H1 (cell line): ENCODE results near the gene NUP98. TPM values are rescaled to one million over a fixed set of nuclear protein-coding genes. Genes with fewer than 3 reads are reported as not detected.

Experiments used
- CTCF ChIA-PET: fragments of 300-600 bp; sonication (Branson Sonifier 250); formaldehyde crosslinking; loops from one replicate; lab custom pipeline; 2021; ENCODE audit not compliant: partially characterized antibody; lab: Charles Lee
- POLR2A ChIA-PET: fragments of 300-600 bp; sonication (Branson Sonifier 250); formaldehyde crosslinking; loops from one replicate; lab custom pipeline; 2021; ENCODE audit warnings: inconsistent platforms; ENCODE audit not compliant: partially characterized antibody; lab: Charles Lee
- DNase-seq, 2 experiments: peaks; one replicate each; pipeline versions ENCODE4 v3.0.0 to v3.0.0-alpha.2; 2010 to 2022; ENCODE audit warnings: low spot score in 2 of 2, low read depth in 1 of 2, mixed read lengths in 1 of 2
- FAIRE-seq: peaks from 2 replicates; lab custom pipeline; 2011; peaks lifted over from hg19 to GRCh38; lab: Jason Lieb, UNC
- H2AFZ ChIP-seq: 2 replicates; pipeline ENCODE4 v1.8.1; 2012; ENCODE audit warnings: low read length, inconsistent platforms
- H2AK5ac ChIP-seq: 2 replicates; pipeline ENCODE4 v1.6.1; 2013; ENCODE audit warnings: low read depth, low read length
- H2BK120ac ChIP-seq: replicated peaks from 2 replicates; pipeline ENCODE3; 2013; ENCODE audit warnings: low read depth, low read length, inconsistent platforms
- H2BK12ac ChIP-seq: 2 replicates; pipeline ENCODE4 v1.6.1; 2013; ENCODE audit warnings: low read depth, low read length
- H2BK15ac ChIP-seq: 2 replicates; pipeline ENCODE4 v1.6.1; 2013; ENCODE audit warnings: low read length
- H2BK20ac ChIP-seq: 2 replicates; pipeline ENCODE4 v1.6.1; 2013; ENCODE audit warnings: low read length
- H2BK5ac ChIP-seq: 2 replicates; pipeline ENCODE4 v1.6.1; 2013; ENCODE audit warnings: low read depth, low read length
- H3K14ac ChIP-seq: 2 replicates; pipeline ENCODE4 v1.6.1; 2013; ENCODE audit warnings: inconsistent platforms; ENCODE audit not compliant: insufficient read length
- H3K18ac ChIP-seq: 2 replicates; pipeline ENCODE4 v1.6.1; 2013; ENCODE audit warnings: low read length; ENCODE audit errors: extremely low read depth
- H3K23ac ChIP-seq: 2 replicates; pipeline ENCODE4 v1.6.1; 2013; ENCODE audit warnings: inconsistent platforms; ENCODE audit not compliant: insufficient read length
- H3K23me2 ChIP-seq: 2 replicates; pipeline ENCODE4 v1.6.1; 2013; ENCODE audit warnings: low read depth, low read length
- H3K27ac ChIP-seq: 2 replicates; pipeline ENCODE4 v1.6.1; 2011; ENCODE audit warnings: low read depth, low read length, inconsistent platforms
- H3K27me3 ChIP-seq, 4 experiments: replicated peaks in 1 of 4; 1 replicate in 1 of 4; 2 replicates in 3 of 4; pipeline versions ENCODE4 v1.6.1 to v1.8.1; 2011 to 2013; ENCODE audit warnings: low read length in 3 of 4, mild to moderate bottlenecking in 3 of 4, inconsistent platforms in 2 of 4, mixed read lengths in 2 of 4, moderate library complexity in 1 of 4; ENCODE audit not compliant: control insufficient read depth in 3 of 4, insufficient read depth in 3 of 4; ENCODE audit errors: extremely low read depth in 1 of 4
- H3K36me3 ChIP-seq, 4 experiments: 2 replicates each; pipeline versions ENCODE4 v1.6.1 to v1.8.1; 2011 to 2013; ENCODE audit warnings: mild to moderate bottlenecking in 4 of 4, low read length in 3 of 4, moderate library complexity in 2 of 4, control low read depth in 1 of 4, inconsistent platforms in 1 of 4; ENCODE audit not compliant: insufficient read depth in 4 of 4, control insufficient read depth in 2 of 4
- H3K4ac ChIP-seq: replicated peaks from 2 replicates; pipeline ENCODE3; 2013; ENCODE audit warnings: low read length, low read depth, mixed read lengths, inconsistent platforms; ENCODE audit not compliant: insufficient read length
- H3K4me1 ChIP-seq, 4 experiments: replicated peaks in 1 of 4; 1 replicate in 1 of 4; 2 replicates in 3 of 4; pipeline versions ENCODE4 v1.6.1 to v1.8.1; 2011 to 2013; ENCODE audit warnings: low read length in 3 of 4, inconsistent platforms in 2 of 4, mixed read lengths in 1 of 4; ENCODE audit not compliant: insufficient read depth in 4 of 4, control insufficient read depth in 3 of 4
- H3K4me2 ChIP-seq, 2 experiments: 2 replicates each; pipeline versions ENCODE4 v1.6.1 to v1.8.1; 2011 to 2013; ENCODE audit warnings: low read depth in 2 of 2, low read length in 2 of 2, control low read depth in 1 of 2, inconsistent platforms in 1 of 2, mild to moderate bottlenecking in 1 of 2; ENCODE audit not compliant: insufficient read depth in 1 of 2
- H3K4me3 ChIP-seq, 4 experiments: fragments of 200-600, 300-600 bp in 1 of 4; sonication (generic), shearing (Covaris generic), sonication (Bioruptor Twin) in 1 of 4; 2 replicates each; pipeline versions ENCODE4 v1.5.1 to v1.8.1; 2011 to 2016; ENCODE audit warnings: low read length in 4 of 4, low read depth in 3 of 4, control low read depth in 2 of 4, inconsistent platforms in 2 of 4, mild to moderate bottlenecking in 2 of 4, mixed read lengths in 1 of 4, moderate library complexity in 1 of 4; ENCODE audit not compliant: insufficient read depth in 2 of 4; ENCODE audit errors: extremely low read depth in 1 of 4
- H3K56ac ChIP-seq: replicated peaks from 2 replicates; pipeline ENCODE3; 2013; ENCODE audit warnings: low read depth, mild to moderate bottlenecking, mixed read lengths, low read length, inconsistent platforms; ENCODE audit not compliant: insufficient read length
- H3K79me1 ChIP-seq: 2 replicates; pipeline ENCODE4 v1.6.1; 2013; ENCODE audit warnings: low read depth, low read length, control low read depth
- H3K79me2 ChIP-seq, 2 experiments: 2 replicates each; pipeline versions ENCODE4 v1.6.1 to v1.8.1; 2012 to 2013; ENCODE audit warnings: low read length in 2 of 2, mild to moderate bottlenecking in 2 of 2, inconsistent platforms in 1 of 2; ENCODE audit not compliant: insufficient read depth in 2 of 2, control insufficient read depth in 1 of 2
- H3K9ac ChIP-seq, 4 experiments: replicated peaks in 1 of 4; 1 replicate in 1 of 4; 2 replicates in 3 of 4; pipeline versions ENCODE4 v1.6.1 to v1.8.1; 2011 to 2013; ENCODE audit warnings: low read depth in 3 of 4, low read length in 3 of 4, control low read depth in 2 of 4, mild to moderate bottlenecking in 2 of 4, moderate library complexity in 2 of 4, inconsistent platforms in 1 of 4; ENCODE audit errors: extremely low read depth in 1 of 4
- H3K9me3 ChIP-seq, 2 experiments: 2 replicates each; pipeline versions ENCODE4 v1.6.1 to v1.8.1; 2012 to 2013; ENCODE audit warnings: mild to moderate bottlenecking in 2 of 2, moderate library complexity in 2 of 2, control low read depth in 1 of 2, inconsistent platforms in 1 of 2, low read depth in 1 of 2, low read length in 1 of 2, mixed read lengths in 1 of 2; ENCODE audit not compliant: insufficient read depth in 2 of 2
- H4K20me1 ChIP-seq, 2 experiments: replicated peaks in 1 of 2; 2 replicates each; pipeline versions ENCODE3 to v1.8.1; 2011 to 2013; ENCODE audit warnings: inconsistent platforms in 2 of 2, low read length in 2 of 2, mild to moderate bottlenecking in 1 of 2; ENCODE audit not compliant: insufficient read depth in 2 of 2, control insufficient read depth in 1 of 2
- H4K5ac ChIP-seq: 2 replicates; pipeline ENCODE4 v1.6.1; 2013; ENCODE audit warnings: low read length, low read depth, mixed read lengths, inconsistent platforms; ENCODE audit not compliant: insufficient read length
- H4K8ac ChIP-seq: 2 replicates; pipeline ENCODE4 v1.8.0; 2013; ENCODE audit warnings: mild to moderate bottlenecking, moderate library complexity, low read length, inconsistent platforms; ENCODE audit not compliant: insufficient read depth; ENCODE audit errors: extremely low read depth
- H4K91ac ChIP-seq: replicated peaks from 2 replicates; pipeline ENCODE3; 2013; ENCODE audit warnings: low read length, mixed read lengths, inconsistent platforms; ENCODE audit not compliant: insufficient read length
- EP300 ChIP-seq, 2 experiments: IDR thresholded peaks; 1 replicate in 1 of 2; 2 replicates in 1 of 2; pipeline ENCODE4 v1.6.1; 2011 to 2012; ENCODE audit warnings: low read depth in 2 of 2, low read length in 2 of 2, mild to moderate bottlenecking in 2 of 2, borderline replicate concordance in 1 of 2, inconsistent platforms in 1 of 2, moderate library complexity in 1 of 2
- PHF8 ChIP-seq: fragments of 200-600 bp; sonication (generic); conservative IDR thresholded peaks from 2 replicates; pipeline ENCODE4 v1.7.1; 2012; ENCODE audit warnings: low read depth, mild to moderate bottlenecking, inconsistent platforms, low read length, moderate library complexity
- SP2 ChIP-seq: IDR thresholded peaks from 2 replicates; pipeline ENCODE4 v1.6.1; 2012; ENCODE audit warnings: mild to moderate bottlenecking, low read length, inconsistent platforms
- WGBS, 2 experiments: shearing (Covaris generic) in 1 of 2; methylation state at CpG; one replicate each; pipeline versions ENCODE4 v1.1.6 to v1.1.7; 2013 to 2015; ENCODE audit warnings: low lambda C conversion rate in 2 of 2, mixed read lengths in 2 of 2, inconsistent platforms in 1 of 2, low coverage in 1 of 2, missing lambda C conversion rate in 1 of 2; ENCODE audit not compliant: insufficient replicate concordance in 2 of 2, insufficient coverage in 1 of 2, insufficient read length in 1 of 2; ENCODE audit errors: extremely low coverage in 1 of 2, missing lambda C conversion rate in 1 of 2; 5-methylcytosine and 5-hydroxymethylcytosine counted together
- polyA plus RNA-seq, 7 experiments: library from polyadenylated mRNA; depleted of rRNA in 3 of 7; stranded (reverse) in 5 of 7; unstranded in 2 of 7; fragments of >200 nt in 5 of 7; fragments of 200-250 nt in 2 of 7; gene quantifications; 1 replicate in 5 of 7; 2 replicates in 1 of 7; 4 replicates in 1 of 7; pipeline versions ENCODE4 v1.2.1 to v1.2.3, GENCODE V29; 2011 to 2013; ENCODE audit warnings: missing spikeins in 2 of 7, mixed read lengths in 2 of 7
- total RNA-seq: library from RNA; stranded (reverse); fragmentation: NEBNext Ultra II Directional; extraction: Animal tissue kit (Norgen Biotek cat#: 25700); gene quantifications from 2 replicates; pipeline ENCODE4 v1.2.1, GENCODE V29; 2021

Gene NUP98
- total and polyA plus RNA-seq, 2 of the 8 experiments (the other 6 are each of a cell fraction or from before 2014, with no cell fraction given): 98.6 to 261 TPM

- H3K4ac ChIP-seq: no peak overlapping the region
- H4K91ac ChIP-seq: no peak overlapping the region
- H3K14ac ChIP-seq: no peak overlapping the region
- peaks cover 0 to 10% (median 1%) of the 10 kb centered on the region in 4 experiments; a peak in 4 of 7 replicates for H3K4me1 ChIP-seq
- H3K4me3 ChIP-seq: no peak overlapping the region
- no peak overlapping the region for H3K56ac ChIP-seq
- H3K18ac ChIP-seq: no peak overlapping the region
- FAIRE-seq (no peak), DNase-seq (no peak)
- ChIA-PET POLR2A (no interaction called here), CTCF (no interaction called here)
- no peak overlapping the region for H2AFZ ChIP-seq
- H3K9me3 ChIP-seq: no peaks in the 10 kb centered on the region
- H2BK15ac ChIP-seq: no peak overlapping the region
- H3K27ac ChIP-seq: no peak overlapping the region
- H2BK20ac ChIP-seq: no peak overlapping the region
- no peaks in the 10 kb centered on the region; the same call in 1 of the 2 replicates for H3K79me1 ChIP-seq
- no peak overlapping the region for H2AK5ac ChIP-seq
- no peak overlapping the region for H4K8ac ChIP-seq
- H4K5ac ChIP-seq: no peak overlapping the region
- no peak overlapping the region for H2BK12ac ChIP-seq
- no peak overlapping the region for H2BK5ac ChIP-seq
- WGBS, 2 experiments: 81% methylated on average over 2 of the region's 2 CpGs; no CpG with 5 or more reads in 1 of the 2 experiments
- H3K27me3 ChIP-seq: no peaks in the 10 kb centered on the region
- no peak overlapping the region for H3K9ac ChIP-seq
- H3K36me3 ChIP-seq: peaks cover 22 to 67% (median 42%) of the 10 kb centered on the region in 4 experiments
- no peak overlapping the region for H2BK120ac ChIP-seq
- peaks cover 0 to 11% of the 10 kb centered on the region in 2 experiments; a peak in 1 of 4 replicates for H3K79me2 ChIP-seq
- H3K4me2 ChIP-seq: no peak overlapping the region
- H4K20me1 ChIP-seq: peaks cover 0 to 1% of the 10 kb centered on the region in 2 experiments
- H3K23me2 ChIP-seq: no peaks in the 10 kb centered on the region; the same call in 1 of the 2 replicates
- no peak overlapping the region for H3K23ac ChIP-seq
- TF ChIP-seq PHF8 (no peak), SP2 (no peak), EP300 (IDR thresholded peaks at IDR 0.05; ENCODE audit: borderline replicate concordance in 1 of 2, low read depth in 2 of 2, low read length in 2 of 2) (no peak)
Measured at GRCh38 chr11:3707176-3707575, 90.2 kb downstream of the NUP98 start.
